ENCODE data around the gene LFNG. TPM values are rescaled to one million over a fixed set of nuclear protein-coding genes. Genes with fewer than 3 reads are reported as not detected.

Gene LFNG, protein sequence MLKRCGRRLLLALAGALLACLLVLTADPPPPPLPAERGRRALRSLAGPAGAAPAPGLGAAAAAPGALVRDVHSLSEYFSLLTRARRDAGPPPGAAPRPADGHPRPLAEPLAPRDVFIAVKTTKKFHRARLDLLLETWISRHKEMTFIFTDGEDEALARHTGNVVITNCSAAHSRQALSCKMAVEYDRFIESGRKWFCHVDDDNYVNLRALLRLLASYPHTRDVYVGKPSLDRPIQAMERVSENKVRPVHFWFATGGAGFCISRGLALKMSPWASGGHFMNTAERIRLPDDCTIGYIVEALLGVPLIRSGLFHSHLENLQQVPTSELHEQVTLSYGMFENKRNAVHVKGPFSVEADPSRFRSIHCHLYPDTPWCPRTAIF
- total RNA-seq = 10 to 100 TPM; 15.2 to 16.5 TPM
- long read RNA-seq, donor 1 = 0 reads
- long read RNA-seq, donor 2, partial matches to known transcripts = 1 of 1 reads
- long read RNA-seq, donor 2, other reads (novel, unspliced or antisense) = 0 of 1 reads

DNA sequence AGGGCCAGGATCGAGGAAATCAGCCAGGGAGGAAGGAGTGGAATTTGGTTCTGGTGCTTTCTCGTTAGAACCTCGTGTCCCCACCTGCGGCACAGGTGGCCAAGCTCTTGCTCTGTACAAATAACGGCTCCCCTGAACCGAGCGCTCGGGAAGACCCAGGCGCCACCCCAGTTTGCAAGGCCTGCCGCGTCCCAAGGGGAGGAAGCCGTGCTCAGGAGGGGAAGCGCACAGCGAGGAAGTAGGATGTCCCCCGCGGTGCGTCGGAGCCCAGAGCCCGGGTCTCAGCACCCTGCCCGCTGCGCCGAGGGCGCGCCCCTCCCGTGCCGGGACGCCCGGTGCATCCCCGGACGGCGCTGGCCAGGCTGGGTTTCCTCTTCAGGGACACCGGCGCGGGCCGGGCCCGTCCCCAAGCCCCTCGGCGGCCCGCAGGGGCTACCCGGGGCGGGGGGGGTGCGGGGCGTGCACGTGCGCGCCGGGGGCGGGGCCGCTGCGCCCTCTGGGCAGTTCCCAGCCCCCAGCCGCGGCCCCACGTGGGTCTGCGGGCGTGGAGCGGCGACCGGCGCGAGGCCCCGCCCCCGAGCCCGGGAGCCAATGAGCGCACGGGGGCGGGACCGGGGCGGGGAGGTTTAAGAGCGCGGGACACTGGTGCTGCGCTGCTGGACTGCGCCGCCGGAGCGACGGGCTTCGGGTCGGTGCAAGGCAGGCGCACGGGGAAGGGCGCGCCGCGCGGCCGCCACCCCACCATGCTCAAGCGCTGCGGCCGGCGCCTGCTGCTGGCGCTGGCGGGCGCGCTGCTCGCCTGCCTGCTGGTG is at the start of gene LFNG:
TSS of gene LFNG (plus strand) at position 656 of the 812 bp plus-strand sequence. CDS start at position 744, 88 bp downstream.
- DNase-seq (ENCODE audit: low spot score) = peak; percentile 95
- intact Hi-C loops (cut with DNase I) = no loop called here

DNA sequence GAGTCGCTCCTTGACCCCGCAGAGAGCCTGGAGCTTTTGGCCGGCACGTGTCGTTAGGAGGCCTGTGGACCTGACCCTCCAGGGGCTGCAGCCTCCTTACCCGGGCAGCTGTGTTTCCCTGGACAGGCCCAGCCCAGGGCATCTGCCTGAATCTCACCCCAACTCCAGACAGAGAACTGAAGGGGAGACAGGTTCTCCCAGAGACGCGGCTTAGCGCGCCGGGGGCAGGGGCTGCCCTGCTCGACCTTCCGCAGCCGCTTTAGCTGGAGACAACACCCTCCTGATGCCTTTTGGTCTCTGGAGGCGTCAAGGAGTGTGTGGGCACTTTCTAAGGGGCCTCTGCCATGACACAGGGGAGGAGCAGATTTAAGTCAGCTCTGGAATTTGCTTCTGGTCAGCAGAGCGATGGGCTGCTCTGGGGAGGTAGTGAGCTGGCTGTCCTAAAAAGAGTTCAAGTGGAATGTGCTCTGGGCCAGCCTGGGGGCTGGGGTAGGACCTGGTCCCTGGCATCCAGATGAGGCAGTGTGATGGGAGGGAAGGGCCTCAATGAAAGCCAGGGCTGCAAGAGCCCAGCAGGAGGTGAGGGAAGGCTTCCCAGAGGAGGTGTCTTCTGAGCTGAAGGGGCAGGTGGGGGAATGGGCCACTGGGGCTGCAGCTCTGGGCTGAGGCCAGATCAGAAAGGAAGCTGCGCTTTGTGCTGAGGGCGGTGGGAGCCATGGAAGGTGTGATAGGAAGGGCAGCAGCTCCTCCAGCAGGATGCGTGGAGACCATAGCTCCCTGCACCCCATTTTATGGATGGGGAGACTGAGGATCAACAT is 49.2 kb upstream of the LFNG start:
- intact Hi-C loops (cut with DNase I) = loop anchor here (5.0 to 10.0 kb wide), 3 partner anchors 84 to 893 kb away; partner anchors contain the start of genes BRAT1 (in 1 of the 2) and IQCE (in 1 of the 2)
- no peak for DNase-seq (ENCODE audit: low spot score)

DNA sequence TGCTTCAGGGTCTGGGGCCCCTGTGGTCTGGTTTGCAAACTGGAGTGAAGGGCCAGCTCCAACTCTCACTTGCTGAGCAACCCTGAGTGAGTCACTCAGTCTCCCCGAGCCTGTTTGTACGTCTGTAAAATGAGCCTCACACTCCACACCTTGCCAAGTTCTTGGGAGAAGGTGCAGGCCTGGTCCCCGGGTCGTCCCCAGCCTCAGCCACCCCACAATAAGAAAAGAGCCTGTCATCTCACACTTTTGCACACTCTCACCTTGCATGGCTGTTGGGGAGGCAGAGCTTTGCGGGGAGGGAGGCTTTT is 48.6 kb upstream of the LFNG start:
- intact Hi-C loops (cut with DNase I) = loop anchor here (5.0 to 10.0 kb wide), 3 partner anchors 84 to 894 kb away; partner anchors contain the start of genes BRAT1 (in 1 of the 2) and IQCE (in 1 of the 2)
- no peak for DNase-seq (ENCODE audit: low spot score)

DNA sequence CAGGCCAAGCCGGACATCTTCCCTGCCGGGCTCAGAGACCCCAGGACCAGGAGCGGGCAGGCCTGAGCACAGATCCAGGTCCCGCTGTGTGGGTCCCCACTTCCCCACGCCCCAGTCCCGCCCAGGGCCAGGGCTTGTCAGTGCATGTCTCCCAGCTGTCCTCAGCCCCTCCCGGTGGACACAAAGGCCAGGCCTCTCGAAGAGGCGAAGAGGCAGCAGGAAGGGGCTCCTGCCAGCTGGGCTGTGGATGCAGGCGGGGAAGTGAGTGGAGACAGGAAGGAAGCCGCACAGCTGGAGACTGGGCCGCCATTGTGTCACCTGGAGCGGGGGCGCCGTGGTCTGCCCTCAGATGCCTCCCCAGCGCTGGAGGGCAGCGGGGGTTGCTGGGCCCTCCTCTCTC is 48.2 kb upstream of the LFNG start:
- intact Hi-C loops (cut with DNase I) = loop anchor here (5.0 to 10.0 kb wide), 3 partner anchors 83 to 894 kb away; partner anchors contain the start of genes BRAT1 (in 1 of the 2) and IQCE (in 1 of the 2)
- no peak for DNase-seq (ENCODE audit: low spot score)

DNA sequence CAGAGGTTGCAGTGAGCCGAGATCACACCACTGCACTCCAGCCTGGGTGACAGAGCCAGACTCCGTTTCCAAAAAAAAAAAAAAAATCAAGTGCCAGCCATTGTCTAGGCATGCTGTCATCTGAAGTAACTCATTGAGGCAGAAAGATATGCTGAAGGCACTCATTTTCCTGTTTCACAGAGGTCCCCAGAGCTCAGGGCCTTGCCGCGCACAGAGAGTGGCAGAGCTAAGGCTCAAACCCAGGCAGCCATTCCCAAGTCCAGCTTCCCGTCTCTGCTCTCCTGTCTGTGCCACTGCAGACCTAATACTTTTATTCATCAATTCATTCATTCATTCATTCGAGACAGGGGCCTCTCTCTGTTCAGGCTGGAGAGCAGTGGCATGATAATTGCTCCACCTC is 46.8 kb upstream of the LFNG start:
- DNase-seq (ENCODE audit: low spot score) = no peak
- intact Hi-C loops (cut with DNase I) = loop anchor here (5.0 to 10.0 kb wide), 3 partner anchors 82 to 895 kb away; partner anchors contain the start of genes BRAT1 (in 1 of the 2) and IQCE (in 1 of the 2)

DNA sequence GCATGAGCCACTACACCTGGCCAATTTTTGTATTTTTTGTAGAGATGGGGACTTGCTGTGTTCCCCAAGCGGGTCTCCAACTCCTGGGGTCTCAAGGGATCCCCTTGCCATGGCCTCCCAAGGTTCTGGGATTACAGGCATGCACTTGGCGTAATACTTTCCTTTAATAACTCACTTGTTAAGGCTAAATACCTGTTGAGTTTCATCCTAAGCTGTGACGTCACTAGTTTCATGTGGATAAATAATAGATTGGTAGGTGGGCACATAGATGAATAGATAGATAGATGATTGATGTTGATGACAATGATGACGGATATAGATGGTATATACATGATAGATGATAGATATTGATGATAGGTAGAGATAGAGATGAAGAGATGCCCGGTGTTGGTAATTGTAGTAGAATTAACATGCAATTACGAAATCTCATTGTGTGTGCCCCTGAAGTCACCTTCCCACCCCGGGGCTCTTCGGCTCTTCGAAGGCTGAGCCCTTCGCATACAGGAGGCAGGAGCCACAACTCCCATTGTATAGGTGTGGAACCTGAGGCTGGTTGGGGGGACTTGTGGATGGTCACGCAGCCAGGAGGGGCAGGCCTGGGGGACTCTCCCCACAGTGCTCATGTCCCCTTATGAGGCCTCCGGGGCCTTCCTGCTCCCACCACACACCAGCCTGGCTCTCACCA is 45.9 kb upstream of the LFNG start:
- DNase-seq (ENCODE audit: low spot score) = no peak
- intact Hi-C loops (cut with DNase I) = loop anchor here (5.0 to 10.0 kb wide), 3 partner anchors 81 to 896 kb away; partner anchors contain the start of genes BRAT1 (in 1 of the 2) and IQCE (in 1 of the 2)

DNA sequence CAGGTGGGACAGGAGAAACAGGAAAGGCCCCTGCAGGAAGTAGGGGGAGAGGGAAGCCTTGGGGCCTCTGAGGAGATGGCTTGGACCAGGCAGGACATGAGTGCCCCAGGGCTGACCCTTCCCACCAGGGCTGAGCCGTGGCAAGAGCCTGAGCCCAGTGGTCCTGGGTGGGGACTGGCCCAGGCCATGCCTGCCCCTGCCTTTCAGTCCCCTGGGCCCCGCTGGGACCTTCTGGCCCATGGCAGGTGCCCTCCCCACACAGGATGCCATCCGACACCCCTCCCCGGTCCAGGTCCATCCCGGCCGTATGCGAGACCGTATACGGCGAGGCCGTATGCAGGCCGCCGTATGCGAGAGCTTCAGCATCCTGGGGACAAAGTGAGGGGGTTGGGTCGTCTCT is 45.4 kb upstream of the LFNG start:
- intact Hi-C loops (cut with DNase I) = loop anchor here (5.0 to 10.0 kb wide), 3 partner anchors 81 to 897 kb away; partner anchors contain the start of genes BRAT1 (in 1 of the 2) and IQCE (in 1 of the 2)

DNA sequence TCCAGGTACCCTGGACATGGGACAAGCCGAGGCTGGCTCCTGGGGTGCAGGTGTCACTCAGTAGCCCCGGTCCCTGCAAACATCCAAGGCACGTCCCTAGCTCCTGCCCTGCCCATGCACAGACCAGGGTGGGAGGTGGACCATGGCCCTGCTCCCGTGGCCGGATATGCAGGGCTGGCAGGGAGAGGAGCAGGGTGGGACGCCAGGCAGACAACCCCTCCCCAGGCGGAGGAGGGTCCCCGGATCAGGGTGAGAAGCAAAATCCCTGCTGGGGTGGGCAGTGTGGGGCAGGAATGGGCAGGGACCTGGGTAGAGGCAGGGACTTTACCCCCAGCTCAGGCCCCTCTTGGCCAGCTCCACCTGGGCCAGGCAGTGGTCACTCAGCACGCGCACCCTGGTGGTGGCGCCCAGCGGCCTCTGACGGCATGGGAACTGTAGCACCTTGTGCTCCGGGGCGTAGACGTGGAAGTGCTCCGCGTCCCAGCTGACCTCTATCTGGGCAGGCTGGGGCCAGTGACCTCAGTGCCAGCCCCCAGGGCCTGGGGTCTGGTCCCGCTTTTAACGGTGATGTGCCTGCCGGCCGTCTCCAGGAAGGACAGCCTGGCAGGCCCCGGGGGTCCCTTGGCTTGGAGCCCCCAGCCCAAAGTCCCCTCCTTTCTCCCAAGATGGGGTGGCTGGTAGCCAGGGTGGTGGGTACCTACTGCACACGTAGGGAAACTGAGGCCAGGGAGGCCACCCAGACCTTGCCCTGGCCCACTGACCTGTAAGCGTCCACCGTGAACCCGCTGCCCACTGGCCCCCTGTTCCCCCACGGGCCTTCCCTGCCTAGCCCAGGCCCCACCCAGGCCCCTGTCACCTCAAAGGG is 44.5 kb upstream of the LFNG start:
- DNase-seq (ENCODE audit: low spot score) = no peak
- intact Hi-C loops (cut with DNase I) = loop anchor here (5.0 to 10.0 kb wide), 3 partner anchors 80 to 898 kb away; partner anchors contain the start of genes BRAT1 (in 1 of the 2) and IQCE (in 1 of the 2)

More for the DNA sequence above, 45.4 kb upstream of the LFNG start:
- no peak for DNase-seq (ENCODE audit: low spot score)

DNA sequence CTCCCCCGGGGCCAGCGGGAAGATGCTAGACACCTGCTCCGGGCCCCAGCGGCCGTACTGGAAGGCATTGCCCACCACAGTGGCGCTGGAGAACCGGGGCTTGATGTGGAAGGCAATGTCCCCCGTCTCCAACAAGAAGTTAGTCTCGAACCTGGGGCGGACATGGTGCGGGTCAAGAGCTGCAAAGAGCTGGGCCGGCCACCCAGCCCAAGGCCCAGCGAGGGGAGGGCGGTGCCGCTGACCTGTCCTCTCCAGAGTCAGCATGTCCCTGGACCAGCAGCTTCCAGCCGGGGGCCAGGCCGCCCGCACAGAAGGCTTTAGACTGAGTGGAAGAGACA is 43.9 kb upstream of the LFNG start:
- peak; percentile 80 for DNase-seq (ENCODE audit: low spot score)
- intact Hi-C loops (cut with DNase I) = loop anchor here (10.0 kb wide), 2 partner anchors 79 to 189 kb away; partner anchors contain the start of genes BRAT1 (in 1 of the 2) and IQCE (in 1 of the 2)

DNA sequence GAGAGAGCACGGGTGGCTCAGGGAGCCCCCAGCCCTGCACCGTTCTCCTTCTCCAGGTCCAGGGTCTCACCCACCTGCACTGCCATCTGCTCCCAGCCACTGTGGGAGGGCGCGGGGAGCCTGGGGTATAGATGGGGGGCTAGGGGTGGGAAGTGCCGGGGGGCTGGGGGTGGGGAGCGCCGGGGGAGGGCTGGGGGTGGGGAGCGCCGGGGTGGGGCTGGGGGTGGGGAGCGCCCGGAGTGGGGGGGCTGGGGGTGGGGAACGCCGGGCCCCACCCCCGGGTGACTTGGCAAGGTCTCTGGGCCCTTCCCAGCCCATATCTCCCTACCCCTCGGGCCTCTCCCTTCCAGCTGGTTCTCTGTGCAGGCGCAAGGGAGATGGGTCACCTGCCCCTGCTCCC is 43.3 kb upstream of the LFNG start, which contains the start of gene GRIFIN:
TSS of gene GRIFIN (minus strand) at position 101 of the 400 bp plus-strand sequence. CDS start at position 86, 15 bp downstream.
- no peak for DNase-seq (ENCODE audit: low spot score)
- intact Hi-C loops (cut with DNase I) = loop anchor here (10.0 kb wide), 2 partner anchors 79 to 189 kb away; partner anchors contain the start of genes BRAT1 (in 1 of the 2) and IQCE (in 1 of the 2)

DNA sequence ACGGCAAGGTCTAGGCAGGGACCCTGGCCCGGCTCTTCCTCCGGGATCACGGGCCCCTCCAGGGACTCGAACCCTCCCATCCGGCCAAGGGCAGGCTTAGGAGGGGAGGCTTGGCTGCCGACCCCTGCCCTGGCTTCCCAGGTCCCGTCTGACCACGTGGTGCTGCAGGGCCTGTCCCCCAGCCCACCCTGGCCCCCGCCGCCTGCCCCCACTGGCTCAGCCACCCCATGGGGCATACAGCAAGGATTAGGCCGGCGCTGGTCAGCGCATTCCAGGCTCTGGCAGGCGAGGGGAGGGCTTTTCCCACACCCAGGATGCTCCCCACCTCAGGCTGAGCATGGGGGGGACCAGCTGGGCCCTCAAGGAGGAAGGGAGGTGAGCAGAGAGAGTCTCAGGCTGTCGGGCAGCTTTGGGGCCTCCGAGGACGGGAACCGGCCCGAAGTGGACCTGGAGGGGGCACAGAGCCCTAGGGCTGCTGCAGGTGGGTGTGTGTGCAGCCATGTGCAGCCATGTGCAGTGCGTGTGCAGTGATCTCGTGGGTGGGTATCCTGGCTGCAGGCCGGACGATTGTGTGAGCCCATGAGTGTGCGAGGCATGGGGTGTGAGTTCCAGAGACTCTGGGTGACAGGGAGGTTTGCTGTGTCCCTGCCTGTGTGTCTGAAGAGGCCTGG is 42.7 kb upstream of the LFNG start:
- intact Hi-C loops (cut with DNase I) = loop anchor here (1.0 to 10.0 kb wide), 3 partner anchors 28 to 188 kb away; partner anchors contain the start of genes BRAT1 (in 1 of the 2) and IQCE (in 1 of the 2)

DNA sequence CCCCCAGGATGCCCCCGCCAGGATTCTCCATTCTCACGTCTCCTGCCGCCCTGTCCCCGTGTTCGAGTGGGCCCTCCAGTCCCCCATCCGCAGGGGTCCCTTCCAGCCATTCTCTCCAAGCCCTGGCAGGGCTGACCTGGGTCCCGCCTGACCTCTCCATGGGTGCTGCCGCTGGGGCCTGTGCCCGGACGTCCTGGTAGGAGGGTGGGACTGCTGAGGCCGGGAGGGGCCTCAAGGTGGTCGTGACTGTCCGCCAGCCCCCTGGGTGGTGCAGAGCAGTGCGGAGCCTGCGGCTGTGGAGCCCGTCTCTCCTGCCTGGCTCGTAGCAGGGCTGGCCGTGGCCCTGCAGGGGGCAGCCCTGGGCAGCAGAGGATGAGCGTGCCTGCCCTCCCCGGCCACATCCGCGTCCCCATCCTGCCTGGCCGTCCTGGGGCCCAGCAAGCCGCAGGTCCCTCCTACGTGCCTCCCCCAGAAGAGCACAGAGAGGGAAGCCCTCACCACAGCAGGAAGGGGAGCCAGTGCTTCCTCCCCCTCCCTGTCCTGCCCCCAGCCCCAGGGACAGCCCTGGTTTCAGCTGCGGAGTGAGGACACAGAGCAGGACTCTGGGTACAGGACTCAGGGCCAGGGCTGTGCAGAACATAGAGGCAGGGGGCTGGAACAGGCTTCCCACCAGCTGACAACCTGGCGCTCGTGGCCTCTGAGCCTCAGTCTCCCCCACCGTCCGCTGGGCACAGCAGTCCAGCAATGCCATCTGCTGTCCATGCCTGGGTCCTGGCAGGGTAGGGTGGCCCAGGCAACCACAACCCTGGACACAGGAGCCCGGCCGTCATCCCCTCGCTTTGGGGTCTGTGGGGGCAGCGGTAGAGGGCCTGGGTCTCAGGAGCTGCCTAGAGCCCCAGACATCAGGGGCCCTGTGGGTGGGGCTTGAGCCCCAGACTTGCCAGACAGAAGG is 41.9 kb upstream of the LFNG start:
- intact Hi-C loops (cut with DNase I) = loop anchor here (1.0 to 10.0 kb wide), 3 partner anchors 28 to 187 kb away; partner anchors contain the start of genes BRAT1 (in 1 of the 2) and IQCE (in 1 of the 2)
- DNase-seq (ENCODE audit: low spot score) = peak; percentile 90

More for the DNA sequence above, 42.7 kb upstream of the LFNG start:
- DNase-seq (ENCODE audit: low spot score) = no peak

DNA sequence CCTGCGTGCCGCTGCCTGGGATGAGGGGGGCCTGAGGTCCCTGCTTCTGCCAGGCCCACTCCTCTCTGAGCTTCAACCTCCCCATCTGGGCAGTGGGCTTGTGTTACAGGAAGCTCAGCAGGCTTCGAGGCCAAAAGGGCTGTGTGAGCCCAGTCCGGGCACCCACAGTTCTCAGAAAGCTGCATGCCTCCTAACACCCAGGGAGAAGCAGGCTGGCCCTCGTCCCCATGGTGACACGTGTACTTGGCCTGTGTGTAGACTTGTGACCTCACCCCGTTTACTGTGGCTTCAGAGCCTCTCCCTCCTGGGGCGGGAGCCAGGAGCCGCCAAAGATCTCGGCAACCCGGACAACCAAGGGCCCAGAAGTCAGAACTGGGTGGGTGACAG is 41.2 kb upstream of the LFNG start:
- intact Hi-C loops (cut with DNase I) = loop anchor here (10.0 kb wide), 2 partner anchors 76 to 186 kb away; partner anchors contain the start of genes BRAT1 (in 1 of the 2) and IQCE (in 1 of the 2)
- DNase-seq (ENCODE audit: low spot score) = peak; percentile 91

DNA sequence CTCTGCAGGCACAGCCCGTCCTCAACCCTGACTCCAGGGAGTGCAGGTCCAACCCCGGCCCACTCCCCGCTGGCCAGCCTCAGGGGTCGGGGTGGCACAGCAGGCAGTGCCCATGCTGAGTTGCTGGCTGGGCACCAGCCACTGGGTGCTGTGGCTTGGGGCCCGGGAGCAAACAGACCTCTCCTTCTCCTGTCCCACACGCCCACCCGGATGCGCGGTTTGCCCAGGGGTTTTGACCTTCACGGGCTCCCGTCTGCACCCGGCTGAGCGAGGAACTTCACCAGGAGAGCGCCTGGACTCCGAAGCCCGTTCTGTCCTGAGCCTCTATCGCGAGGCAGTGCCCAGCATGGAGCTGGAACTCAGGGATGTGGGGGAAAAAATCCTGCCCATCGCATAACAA is 40.8 kb upstream of the LFNG start:
- intact Hi-C loops (cut with DNase I) = loop anchor here (10.0 kb wide), 2 partner anchors 76 to 186 kb away; partner anchors contain the start of genes BRAT1 (in 1 of the 2) and IQCE (in 1 of the 2)
- no peak for DNase-seq (ENCODE audit: low spot score)
